Measurements from ENCODE around the gene LMNA. TPM values are rescaled to one million over a fixed set of nuclear protein-coding genes. Genes with fewer than 3 reads are reported as not detected.

Gene LMNA
- polyA plus RNA-seq, 1 of the 3 experiments (the other 2 are of a cell fraction), result 983 TPM

- TF ChIP-seq, protein P1, sequence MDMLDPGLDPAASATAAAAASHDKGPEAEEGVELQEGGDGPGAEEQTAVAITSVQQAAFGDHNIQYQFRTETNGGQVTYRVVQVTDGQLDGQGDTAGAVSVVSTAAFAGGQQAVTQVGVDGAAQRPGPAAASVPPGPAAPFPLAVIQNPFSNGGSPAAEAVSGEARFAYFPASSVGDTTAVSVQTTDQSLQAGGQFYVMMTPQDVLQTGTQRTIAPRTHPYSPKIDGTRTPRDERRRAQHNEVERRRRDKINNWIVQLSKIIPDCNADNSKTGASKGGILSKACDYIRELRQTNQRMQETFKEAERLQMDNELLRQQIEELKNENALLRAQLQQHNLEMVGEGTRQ (IDR thresholded peaks at IDR 0.05; ENCODE audit: borderline replicate concordance, low read depth, low read length), result no peak
Observed at GRCh38 chr1:156104861-156105832, 9.4 kb upstream of the LMNA start (continued).

DNA sequence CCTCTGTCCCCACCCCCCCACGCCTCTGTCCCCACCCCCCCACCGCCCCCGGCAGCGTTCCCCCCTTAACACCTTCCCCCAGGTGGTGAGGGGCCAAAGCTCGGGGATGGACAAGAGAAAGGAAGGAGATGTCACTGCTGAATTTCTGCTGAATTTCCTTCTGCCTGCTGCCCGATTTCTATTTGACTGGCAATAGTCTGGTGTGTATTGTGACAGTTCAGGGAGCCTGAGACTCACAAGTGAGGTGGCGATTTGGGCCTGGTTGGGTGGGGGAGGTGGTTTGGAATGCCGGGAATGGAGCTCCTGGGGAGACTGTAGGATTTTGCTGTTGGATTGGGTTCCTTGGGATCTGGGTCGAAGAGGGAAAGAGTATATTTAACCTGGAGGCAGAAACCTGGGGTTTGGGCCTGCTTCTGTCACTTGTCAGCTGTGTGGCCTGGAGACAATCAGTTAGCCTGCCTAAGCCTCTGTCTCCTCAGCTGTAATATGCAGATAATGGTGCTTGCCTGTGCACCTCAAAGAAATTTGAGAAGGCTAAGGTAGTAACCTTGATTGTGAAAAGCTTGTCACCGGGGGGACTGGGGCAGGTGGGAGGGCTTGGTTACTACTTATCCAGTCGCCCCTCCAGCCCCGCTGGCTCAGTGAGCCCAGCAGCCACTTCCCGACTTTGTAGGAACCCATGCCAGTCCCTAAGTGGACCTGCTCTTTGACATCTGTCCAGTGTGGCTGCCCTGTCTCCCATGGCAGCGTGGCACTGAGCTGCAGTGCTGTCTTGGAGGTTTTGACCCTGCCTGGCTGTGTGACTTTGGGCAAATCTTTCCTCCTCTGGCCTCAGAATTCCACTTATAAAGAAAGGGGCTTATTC, 7.7 kb upstream of the LMNA start:
- Histone ChIP-seq H3K27me3 (ENCODE audit: insufficient read depth) (no peaks in the 10 kb centered on the region), H3K4me1 (ENCODE audit: control insufficient read depth in 1 of 2, insufficient read depth in 2 of 2, low read depth in 1 of 2, low read length in 1 of 2) (peaks cover 46 to 57% of the 10 kb centered on the region in 2 experiments), H3K36me3 (replicated peaks in 1 of 2; ENCODE audit: control insufficient read depth in 1 of 2, insufficient read depth in 2 of 2, low read length in 1 of 2) (no peaks in the 10 kb centered on the region), H3K9ac (peak overlapping the region; percentile 72), H3K9me2 (no peaks in the 10 kb centered on the region), H3K27ac (ENCODE audit: low read depth in 2 of 2, low read length in 1 of 2) (peak overlapping the region; percentile 77 to 99), H3K79me2 (ENCODE audit: insufficient read depth) (peaks cover 32% of the 10 kb centered on the region), H4K20me1 (ENCODE audit: insufficient read depth) (no peaks in the 10 kb centered on the region), H3K4me3 (ENCODE audit: low read depth in 2 of 2, low read length in 1 of 2) (no peak overlapping the region), H3F3A (replicated peaks; ENCODE audit: insufficient read depth) (peaks cover 47% of the 10 kb centered on the region), H2AFZ (ENCODE audit: low read depth) (no peak overlapping the region), H3K9me3 (no peaks in the 10 kb centered on the region), H3K4me2 (peak overlapping the region; percentile 51; the same call in 1 of the 2 replicates)
- TF ChIP-seq YY1 (IDR thresholded peaks at IDR 0.05; ENCODE audit: low read depth) (no peak), FOXJ3 (CRISPR knock-in tag; IDR thresholded peaks at IDR 0.05) (0 out of 2 replicates have a peak, but pooled peaks have one; percentile 20), GATA2 (CRISPR knock-in tag; IDR thresholded peaks at IDR 0.05) (peak; percentile 38; the same call in 1 of the 2 replicates), EP300 (IDR thresholded peaks at IDR 0.05; ENCODE audit: borderline replicate concordance in 1 of 2, low read depth in 1 of 2, low read length in 1 of 2) (peak in 1 of 2 experiments; percentile 30; a peak in 1 of 4 replicates)
- TF ChIP-seq, protein P1 (IDR thresholded peaks at IDR 0.05; ENCODE audit: borderline replicate concordance, low read depth, low read length), result no peak
- POLR2A ChIA-PET, result interaction anchor here (0.7 to 1.9 kb wide), 4 partner anchors 9 to 106 kb away, joined by 3 to 6 read pairs (median 4); partner anchors contain the start of gene PMF1
- CTCF ChIA-PET, result interaction anchor here (0.9 to 29.6 kb wide), 5 partner anchors 11 to 205 kb away, joined by 3 to 1559 read pairs (median 5); partner anchors contain the start of gene LMNA
- DNase-seq, result peak; percentile 48
- WGBS (ENCODE audit: low lambda C conversion rate), result 52% methylated on average over 9 of the region's 14 CpGs

GRCh38 chr1:156108057-156108456, 6.5 kb upstream of the LMNA start:
- Histone ChIP-seq H3F3A (replicated peaks; ENCODE audit: insufficient read depth) (peaks cover 40% of the 10 kb centered on the region), H3K79me2 (ENCODE audit: insufficient read depth) (peaks cover 32% of the 10 kb centered on the region), H3K4me3 (ENCODE audit: low read depth in 2 of 2, low read length in 1 of 2) (no peak overlapping the region), H3K4me1 (ENCODE audit: control insufficient read depth in 1 of 2, insufficient read depth in 2 of 2, low read depth in 1 of 2, low read length in 1 of 2) (peaks cover 42 to 54% of the 10 kb centered on the region in 2 experiments), H4K20me1 (ENCODE audit: insufficient read depth) (no peaks in the 10 kb centered on the region), H3K9me2 (no peaks in the 10 kb centered on the region), H2AFZ (ENCODE audit: low read depth) (no peak overlapping the region), H3K27ac (ENCODE audit: low read depth in 2 of 2, low read length in 1 of 2) (no peak overlapping the region), H3K27me3 (ENCODE audit: insufficient read depth) (no peaks in the 10 kb centered on the region), H3K9ac (no peak overlapping the region), H3K4me2 (no peak overlapping the region), H3K9me3 (no peaks in the 10 kb centered on the region), H3K36me3 (replicated peaks in 1 of 2; ENCODE audit: control insufficient read depth in 1 of 2, insufficient read depth in 2 of 2, low read length in 1 of 2) (no peaks in the 10 kb centered on the region)
- CTCF ChIA-PET, result interaction anchor here (6.3 to 29.6 kb wide), 2 partner anchors 12 to 23 kb away, joined by 69 to 1559 read pairs; partner anchors contain the start of gene LMNA
- WGBS (ENCODE audit: low lambda C conversion rate), result 92% methylated on average over 3 of the region's 3 CpGs
- DNase-seq, result no peak
- POLR2A ChIA-PET, result no interaction called here
- TF ChIP-seq, protein P2, sequence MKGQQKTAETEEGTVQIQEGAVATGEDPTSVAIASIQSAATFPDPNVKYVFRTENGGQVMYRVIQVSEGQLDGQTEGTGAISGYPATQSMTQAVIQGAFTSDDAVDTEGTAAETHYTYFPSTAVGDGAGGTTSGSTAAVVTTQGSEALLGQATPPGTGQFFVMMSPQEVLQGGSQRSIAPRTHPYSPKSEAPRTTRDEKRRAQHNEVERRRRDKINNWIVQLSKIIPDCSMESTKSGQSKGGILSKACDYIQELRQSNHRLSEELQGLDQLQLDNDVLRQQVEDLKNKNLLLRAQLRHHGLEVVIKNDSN (IDR thresholded peaks at IDR 0.05; ENCODE audit: borderline replicate concordance, low read depth), result no peak
- TF ChIP-seq RXRA (IDR thresholded peaks at IDR 0.05; ENCODE audit: borderline replicate concordance, low read depth), result no peak
- no peak for TF ChIP-seq MXI1 (IDR thresholded peaks at IDR 0.05; ENCODE audit: low read depth, low read length)
- TF ChIP-seq ELF1 (IDR thresholded peaks at IDR 0.05), result no peak
- TF ChIP-seq SIN3A (IDR thresholded peaks at IDR 0.05; ENCODE audit: borderline replicate concordance, low read depth, low read length), result no peak
- TF ChIP-seq FOSL2 (IDR thresholded peaks at IDR 0.05; ENCODE audit: borderline replicate concordance, low read depth), result no peak
- TF ChIP-seq, protein P3, sequence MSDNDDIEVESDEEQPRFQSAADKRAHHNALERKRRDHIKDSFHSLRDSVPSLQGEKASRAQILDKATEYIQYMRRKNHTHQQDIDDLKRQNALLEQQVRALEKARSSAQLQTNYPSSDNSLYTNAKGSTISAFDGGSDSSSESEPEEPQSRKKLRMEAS (IDR thresholded peaks at IDR 0.05; ENCODE audit: low read depth), result no peak
- TF ChIP-seq MEF2A (IDR thresholded peaks at IDR 0.05; ENCODE audit: borderline replicate concordance, low read depth), result no peak
- TF ChIP-seq, protein P4, sequence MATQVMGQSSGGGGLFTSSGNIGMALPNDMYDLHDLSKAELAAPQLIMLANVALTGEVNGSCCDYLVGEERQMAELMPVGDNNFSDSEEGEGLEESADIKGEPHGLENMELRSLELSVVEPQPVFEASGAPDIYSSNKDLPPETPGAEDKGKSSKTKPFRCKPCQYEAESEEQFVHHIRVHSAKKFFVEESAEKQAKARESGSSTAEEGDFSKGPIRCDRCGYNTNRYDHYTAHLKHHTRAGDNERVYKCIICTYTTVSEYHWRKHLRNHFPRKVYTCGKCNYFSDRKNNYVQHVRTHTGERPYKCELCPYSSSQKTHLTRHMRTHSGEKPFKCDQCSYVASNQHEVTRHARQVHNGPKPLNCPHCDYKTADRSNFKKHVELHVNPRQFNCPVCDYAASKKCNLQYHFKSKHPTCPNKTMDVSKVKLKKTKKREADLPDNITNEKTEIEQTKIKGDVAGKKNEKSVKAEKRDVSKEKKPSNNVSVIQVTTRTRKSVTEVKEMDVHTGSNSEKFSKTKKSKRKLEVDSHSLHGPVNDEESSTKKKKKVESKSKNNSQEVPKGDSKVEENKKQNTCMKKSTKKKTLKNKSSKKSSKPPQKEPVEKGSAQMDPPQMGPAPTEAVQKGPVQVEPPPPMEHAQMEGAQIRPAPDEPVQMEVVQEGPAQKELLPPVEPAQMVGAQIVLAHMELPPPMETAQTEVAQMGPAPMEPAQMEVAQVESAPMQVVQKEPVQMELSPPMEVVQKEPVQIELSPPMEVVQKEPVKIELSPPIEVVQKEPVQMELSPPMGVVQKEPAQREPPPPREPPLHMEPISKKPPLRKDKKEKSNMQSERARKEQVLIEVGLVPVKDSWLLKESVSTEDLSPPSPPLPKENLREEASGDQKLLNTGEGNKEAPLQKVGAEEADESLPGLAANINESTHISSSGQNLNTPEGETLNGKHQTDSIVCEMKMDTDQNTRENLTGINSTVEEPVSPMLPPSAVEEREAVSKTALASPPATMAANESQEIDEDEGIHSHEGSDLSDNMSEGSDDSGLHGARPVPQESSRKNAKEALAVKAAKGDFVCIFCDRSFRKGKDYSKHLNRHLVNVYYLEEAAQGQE (IDR thresholded peaks at IDR 0.05; ENCODE audit: low read depth, low read length), result no peak

Data from SK-N-SH (cell line).